Calu3 (cell line): Measurements from ENCODE around the gene OR7A5. TPM values are rescaled to one million over a fixed set of nuclear protein-coding genes. Genes with fewer than 3 reads are reported as not detected.
"Not testable (repeated sequence)": the region's sequence is repeated elsewhere in the genome, so short reads cannot be mapped to it uniquely, and the experiment has no call there.

Experiments used
- BruUV-seq: library from RNA; stranded (reverse); fragments of 400-500 nt; replicated peaks from 2 replicates; lab custom pipeline; 2021; lab: Mats Ljungman, UMichigan
- CTCF ChIA-PET: fragments of 300-600 bp; sonication (Branson Sonifier 250); formaldehyde crosslinking; loops from one replicate; lab custom pipeline; 2022; ENCODE audit warnings: antibody characterized with exemption; lab: Charles Lee
- DNase-seq: peaks from one replicate; pipeline ENCODE4 v3.0.0; 2022
- H3K27ac Mint-ChIP-seq: one replicate; pipeline ENCODE4 v1.8.0; 2022; ENCODE audit warnings: mixed read lengths; ENCODE audit not compliant: unreplicated experiment
- H3K27me3 Mint-ChIP-seq: one replicate; pipeline ENCODE4 v1.8.0; 2022; ENCODE audit warnings: mixed read lengths; ENCODE audit not compliant: unreplicated experiment
- H3K36me3 Mint-ChIP-seq: one replicate; pipeline ENCODE4 v1.8.0; 2022; ENCODE audit warnings: mild to moderate bottlenecking, moderate library complexity, mixed read lengths; ENCODE audit not compliant: insufficient read depth, unreplicated experiment
- H3K4me1 Mint-ChIP-seq: one replicate; pipeline ENCODE4 v1.8.0; 2022; ENCODE audit warnings: mild to moderate bottlenecking, low read depth, mixed read lengths; ENCODE audit not compliant: unreplicated experiment
- H3K4me3 Mint-ChIP-seq: one replicate; pipeline ENCODE4 v1.8.0; 2022; ENCODE audit warnings: mild to moderate bottlenecking, low read depth, moderate library complexity, mixed read lengths; ENCODE audit not compliant: unreplicated experiment
- H3K9me3 Mint-ChIP-seq: one replicate; pipeline ENCODE4 v1.8.0; 2022; ENCODE audit warnings: low read depth, mixed read lengths; ENCODE audit not compliant: unreplicated experiment
- CTCF ChIP-seq: fragments of 200-600 bp; IDR thresholded peaks from one replicate; pipeline ENCODE4 v1.8.0; 2022; ENCODE audit warnings: antibody characterized with exemption; ENCODE audit not compliant: unreplicated experiment
- intact Hi-C: fragments of 100-400 bp; cut with micrococcal nuclease; formaldehyde crosslinking; loops from one replicate; pipeline ENCODE4 v1.10.0; 2022; ENCODE audit not compliant: unreplicated experiment
- total RNA-seq: library from RNA; stranded (reverse); gene quantifications from 2 replicates; pipeline ENCODE4 v1.2.3, GENCODE V29; 2022

The OR7A5 gene
- total RNA-seq, 1 experiment from 2014 or later: not detected

DNA sequence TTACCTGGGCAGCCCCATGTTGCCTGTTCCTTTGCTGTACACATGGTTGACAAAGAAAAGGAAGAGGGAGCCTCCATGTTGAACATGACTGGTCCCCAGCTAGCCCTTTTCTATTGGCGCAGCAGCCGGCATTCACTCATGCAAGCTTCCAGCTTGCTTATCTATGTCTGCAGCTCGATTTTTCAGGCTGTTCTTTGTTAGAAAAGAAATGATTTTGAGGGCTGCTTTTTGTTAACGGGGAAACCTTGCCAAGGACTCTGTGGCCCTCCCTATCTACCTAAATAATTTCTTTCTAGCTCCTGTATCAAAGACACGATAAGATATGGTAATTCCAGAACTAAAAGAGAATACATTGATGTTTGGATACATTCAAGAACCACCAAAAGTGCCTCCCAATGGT is 36.2 kb downstream of the OR7A5 start:
- H3K4me3 Mint-ChIP-seq: no peak overlapping the region
- peaks cover 5% of the 10 kb centered on the region for H3K9me3 Mint-ChIP-seq
- H3K4me1 Mint-ChIP-seq: no peaks in the 10 kb centered on the region
- no peaks in the 10 kb centered on the region for H3K36me3 Mint-ChIP-seq
- H3K27me3 Mint-ChIP-seq: peaks cover 64% of the 10 kb centered on the region
- CTCF ChIA-PET: interaction anchor here (0.6 kb wide), 1 partner anchor 40 kb away, joined by 3 read pairs; no protein-coding TSS in a partner anchor
- no peak overlapping the region for H3K27ac Mint-ChIP-seq
- TF ChIP-seq CTCF: no peak
- no peak for DNase-seq
- intact Hi-C loops: no loop called here
- no TSS peak for BruUV-seq

GRCh38 chr19:14796021-14796420 is 39.0 kb downstream of the OR7A5 start:
- BruUV-seq: no TSS peak
- no peak for DNase-seq
- CTCF ChIA-PET: interaction anchor here (0.7 kb wide), 1 partner anchor 39 kb away, joined by 5 read pairs; no protein-coding TSS in a partner anchor
- H3K4me3 Mint-ChIP-seq: no peak overlapping the region
- no peaks in the 10 kb centered on the region for H3K36me3 Mint-ChIP-seq
- peaks cover 57% of the 10 kb centered on the region for H3K27me3 Mint-ChIP-seq
- peaks cover 3% of the 10 kb centered on the region for H3K9me3 Mint-ChIP-seq
- no peak overlapping the region for H3K27ac Mint-ChIP-seq
- intact Hi-C loops: no loop called here
- TF ChIP-seq CTCF: no peak
- H3K4me1 Mint-ChIP-seq: no peaks in the 10 kb centered on the region

GRCh38 chr19:14795078-14795721 is 39.8 kb downstream of the OR7A5 start:
- no TSS peak for BruUV-seq
- Mint-ChIP-seq H3K4me1 (no peaks in the 10 kb centered on the region), H3K27me3 (peaks cover 49% of the 10 kb centered on the region), H3K27ac (no peak overlapping the region), H3K36me3 (no peaks in the 10 kb centered on the region), H3K4me3 (no peak overlapping the region), H3K9me3 (peaks cover 3% of the 10 kb centered on the region)
- no peak for TF ChIP-seq CTCF
- CTCF ChIA-PET: no interaction called here
- intact Hi-C loops: no loop called here
- DNase-seq: no peak

DNA sequence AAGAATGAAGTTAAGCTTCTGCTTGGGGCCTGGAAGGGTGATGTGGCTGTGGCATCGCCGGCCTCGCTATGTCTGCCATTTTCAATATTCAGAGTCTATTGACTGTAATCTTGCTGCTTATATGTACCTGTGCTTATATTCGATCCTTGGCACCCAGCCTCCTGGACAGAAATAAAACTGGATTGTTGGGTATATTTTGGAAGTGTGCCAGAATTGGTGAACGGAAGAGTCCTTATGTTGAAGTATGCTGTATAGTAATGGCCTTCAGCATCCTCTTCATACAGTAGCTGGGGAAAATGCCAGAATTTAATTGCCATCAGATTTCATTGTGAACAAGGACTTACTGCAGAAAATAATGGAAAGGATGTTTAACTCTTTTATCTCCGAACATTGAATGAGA is 42.7 kb downstream of the OR7A5 start:
- H3K4me1 Mint-ChIP-seq, intact Hi-C loops, CTCF ChIA-PET, BruUV-seq, DNase-seq, H3K9me3 Mint-ChIP-seq, H3K36me3 Mint-ChIP-seq, H3K4me3 Mint-ChIP-seq, H3K27ac Mint-ChIP-seq: not testable (repeated sequence)
- peaks cover 20% of the 10 kb centered on the region for H3K27me3 Mint-ChIP-seq

DNA sequence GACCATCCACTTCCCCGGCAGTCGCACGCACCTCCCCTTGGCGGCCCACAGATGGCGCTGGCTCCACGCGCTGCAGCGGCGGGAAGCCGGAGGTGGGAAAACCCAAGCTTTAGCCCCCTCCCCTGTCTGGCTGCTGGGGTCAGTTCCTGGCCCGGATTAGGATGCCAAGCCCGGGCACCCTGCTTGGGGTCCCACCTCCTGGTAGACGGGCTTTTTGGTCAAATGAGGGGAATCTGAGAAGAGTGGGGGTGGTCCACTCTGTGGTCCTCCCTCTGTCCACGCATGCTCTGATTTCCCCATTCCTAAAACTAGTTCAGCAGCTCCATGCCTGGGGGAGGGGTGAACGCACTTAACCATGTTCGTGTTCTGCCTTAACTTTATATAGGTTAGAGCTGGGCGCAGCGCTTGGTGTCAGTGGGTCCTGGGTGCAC is 48.5 kb downstream of the OR7A5 start:
- H3K9me3 Mint-ChIP-seq: no peaks in the 10 kb centered on the region
- intact Hi-C loops: no loop called here
- peak; percentile 44 for TF ChIP-seq CTCF
- no TSS peak for BruUV-seq
- H3K27me3 Mint-ChIP-seq: peaks cover 14% of the 10 kb centered on the region
- H3K4me3 Mint-ChIP-seq: no peak overlapping the region
- no peaks in the 10 kb centered on the region for H3K36me3 Mint-ChIP-seq
- CTCF ChIA-PET: no interaction called here
- peak; percentile 4 for DNase-seq
- H3K27ac Mint-ChIP-seq: no peak overlapping the region
- peaks cover 9% of the 10 kb centered on the region for H3K4me1 Mint-ChIP-seq

DNA sequence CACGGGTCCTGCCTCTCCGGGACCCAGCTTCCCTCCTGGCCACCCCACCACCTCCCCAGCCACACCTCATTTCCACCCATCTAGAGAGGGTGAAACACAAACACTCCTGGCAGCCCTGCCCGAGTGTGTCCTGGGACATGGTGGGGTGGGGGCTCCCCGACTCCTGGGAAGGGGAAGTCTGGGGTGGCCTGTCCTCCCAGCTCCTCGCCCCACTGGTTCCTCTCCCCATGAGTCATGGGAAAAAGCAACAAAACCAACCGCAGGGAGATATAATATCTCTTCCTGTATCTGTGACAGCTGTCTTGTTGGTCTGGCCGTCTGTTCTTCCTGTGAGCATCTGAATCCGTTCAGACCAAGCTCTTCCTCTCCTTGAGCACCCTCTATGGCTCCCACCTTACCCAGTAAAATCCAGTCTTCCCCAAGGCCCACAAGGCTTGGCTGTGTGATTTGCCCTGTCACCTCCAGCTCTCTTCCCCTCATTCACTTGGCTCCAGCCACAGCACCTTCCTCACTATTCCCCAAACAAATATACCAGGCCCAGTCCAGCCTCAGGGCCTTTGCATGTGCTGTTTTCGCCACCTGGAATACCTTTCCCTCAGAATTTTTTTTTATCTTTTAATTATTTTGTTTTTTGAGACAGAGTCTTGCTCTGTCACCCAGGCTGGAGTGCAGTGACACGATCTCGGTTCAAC is 49.7 kb downstream of the OR7A5 start:
- DNase-seq: not testable (repeated sequence)

DNA sequence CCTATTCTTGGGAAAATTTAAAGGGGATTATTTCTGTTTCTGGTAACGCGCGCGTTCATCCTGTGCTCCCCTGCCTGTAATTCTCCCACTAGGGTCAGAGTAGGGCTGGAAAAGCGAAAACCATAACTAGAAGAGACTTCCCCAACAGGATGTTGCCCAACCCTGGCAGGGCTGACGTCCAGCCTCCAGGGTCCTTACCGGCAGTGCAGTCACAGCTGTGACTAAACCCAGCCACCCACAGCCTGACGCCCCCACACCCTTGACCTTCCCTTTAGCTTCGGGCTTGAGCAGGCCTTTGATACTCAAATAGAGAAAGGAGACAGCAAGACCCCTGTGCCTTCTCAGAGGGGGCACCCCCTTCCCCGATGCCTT is 50.3 kb downstream of the OR7A5 start:
- H3K36me3 Mint-ChIP-seq, BruUV-seq, H3K9me3 Mint-ChIP-seq, CTCF ChIA-PET, H3K27ac Mint-ChIP-seq, H3K4me3 Mint-ChIP-seq, intact Hi-C loops, DNase-seq, H3K4me1 Mint-ChIP-seq: not testable (repeated sequence)
- peaks cover 15% of the 10 kb centered on the region for H3K27me3 Mint-ChIP-seq

More for the DNA sequence above, 49.7 kb downstream of the OR7A5 start:
- H3K4me1 Mint-ChIP-seq, intact Hi-C loops, CTCF ChIA-PET, BruUV-seq, H3K36me3 Mint-ChIP-seq, H3K9me3 Mint-ChIP-seq, H3K27ac Mint-ChIP-seq, H3K4me3 Mint-ChIP-seq: not testable (repeated sequence)
- peaks cover 14% of the 10 kb centered on the region for H3K27me3 Mint-ChIP-seq
